SK-N-MC (cell line): ENCODE results near the gene COQ9.

Experiments used
- EZH2 ChIP-seq: fragments of 200-600 bp; sonication (generic); IDR thresholded peaks from one replicate; pipeline ENCODE4 v1.6.1; 2017; ENCODE audit warnings: antibody characterized with exemption
- FOXP2 ChIP-seq: optimal IDR thresholded peaks from 2 replicates; pipeline ENCODE3; 2011; ENCODE audit warnings: mild to moderate bottlenecking, moderate library complexity; ENCODE audit not compliant: insufficient read depth; ENCODE audit errors: extremely low read length, control extremely low read depth
- POLR2AphosphoS5 ChIP-seq: IDR thresholded peaks from 2 replicates; pipeline ENCODE4 v1.6.1; 2012; ENCODE audit warnings: mild to moderate bottlenecking, low read depth, low read length, borderline replicate concordance

GRCh38 chr16:57501492-57501891 lies 54.2 kb downstream of the COQ9 start:
- TF ChIP-seq EZH2 (no peak), POLR2AphosphoS5 (no peak), FOXP2 (no peak)
